ENCODE results near the gene SNAPC3. TPM values are rescaled to one million over a fixed set of nuclear protein-coding genes. Genes with fewer than 3 reads are reported as not detected.

Gene SNAPC3
- total and polyA plus RNA-seq, 2 experiments from 2014 or later, result 31.2 to 44.3 TPM

DNA sequence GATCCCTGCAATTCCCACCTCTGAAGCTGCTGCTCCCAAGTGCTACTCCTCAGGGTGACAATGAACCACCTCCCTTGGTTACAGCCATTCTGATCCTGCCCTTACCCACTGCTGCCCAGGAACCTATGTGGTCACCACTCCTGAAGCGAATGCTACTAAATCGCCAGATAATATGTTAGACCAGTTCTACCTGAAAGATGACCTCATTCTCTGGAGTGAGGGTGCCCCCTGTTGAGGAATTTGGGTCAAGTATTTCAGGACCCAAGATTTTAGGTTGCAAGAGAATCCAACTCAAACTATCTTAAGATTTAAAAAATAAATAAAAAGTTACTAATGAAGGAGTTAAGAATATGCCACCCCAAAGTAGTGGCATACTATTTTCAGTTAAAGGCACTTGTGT is 5.8 kb upstream of the SNAPC3 start:
- no peak overlapping the region for H3K27ac ChIP-seq
- H3K9ac ChIP-seq, result no peak overlapping the region
- peak; percentile 41 for DNase-seq
- no peak overlapping the region for H3K4me3 ChIP-seq
- no peaks in the 10 kb centered on the region for H3K27me3 ChIP-seq (replicated peaks; ENCODE audit: insufficient read depth)
- H2AFZ ChIP-seq, result no peak overlapping the region
- no peaks in the 10 kb centered on the region for H3K36me3 ChIP-seq (ENCODE audit: low read depth)
- no peak overlapping the region for H3K4me2 ChIP-seq (ENCODE audit: unreplicated experiment)
- H3K4me1 ChIP-seq (ENCODE audit: insufficient read depth), result peaks cover 3% of the 10 kb centered on the region; the same call in 1 of the 2 replicates
- in situ Hi-C loops (cut with MboI), result loop anchor here (10.0 kb wide), 2 partner anchors 132 to 202 kb away; no protein-coding TSS in a partner anchor
- no peaks in the 10 kb centered on the region for H3K79me2 ChIP-seq (ENCODE audit: insufficient read depth)
- no peaks in the 10 kb centered on the region for H3K9me3 ChIP-seq (ENCODE audit: low read depth)
- H3K9me2 ChIP-seq (ENCODE audit: insufficient read depth), result no peaks in the 10 kb centered on the region
- no peaks in the 10 kb centered on the region for H4K20me1 ChIP-seq (ENCODE audit: insufficient read depth)
- no peak for TF ChIP-seq EZH2phosphoT487 (IDR thresholded peaks at IDR 0.05; ENCODE audit: insufficient read depth, low read depth)
- TF ChIP-seq EZH2 (IDR thresholded peaks at IDR 0.05; ENCODE audit: insufficient read depth, poor library complexity, severe bottlenecking), result no peak
- no peaks in the 10 kb centered on the region for H3F3A ChIP-seq (ENCODE audit: insufficient read depth)
- 39 to 55% methylated on average over 2 of the region's 2 CpGs for WGBS, 2 experiments (ENCODE audit: low coverage in 1 of 2, low lambda C conversion rate in 2 of 2, missing lambda C conversion rate in 2 of 2)

- no peaks in the 10 kb centered on the region for H3K9me3 ChIP-seq (ENCODE audit: low read depth)
- no peaks in the 10 kb centered on the region for H3K27me3 ChIP-seq (replicated peaks; ENCODE audit: insufficient read depth)
- in situ Hi-C loops (cut with MboI), result loop anchor here (10.0 kb wide), 2 partner anchors 133 to 203 kb away; no protein-coding TSS in a partner anchor
- no peaks in the 10 kb centered on the region for H3K79me2 ChIP-seq (ENCODE audit: insufficient read depth)
- H3K4me1 ChIP-seq (ENCODE audit: insufficient read depth), result peaks cover 6% of the 10 kb centered on the region; the same call in 1 of the 2 replicates
- 65 to 71% methylated on average over 6 of the region's 6 CpGs for WGBS, 2 experiments (ENCODE audit: low coverage in 1 of 2, low lambda C conversion rate in 2 of 2, missing lambda C conversion rate in 2 of 2)
- no peaks in the 10 kb centered on the region for H3F3A ChIP-seq (ENCODE audit: insufficient read depth)
- H4K20me1 ChIP-seq (ENCODE audit: insufficient read depth), result no peaks in the 10 kb centered on the region
- H3K27ac ChIP-seq, result no peak overlapping the region
- no peak overlapping the region for H3K4me3 ChIP-seq
- no peaks in the 10 kb centered on the region for H3K36me3 ChIP-seq (ENCODE audit: low read depth)
- H2AFZ ChIP-seq, result no peak overlapping the region
- DNase-seq, result no peak
- TF ChIP-seq EZH2 (IDR thresholded peaks at IDR 0.05; ENCODE audit: insufficient read depth, poor library complexity, severe bottlenecking), result no peak
- no peak for TF ChIP-seq EZH2phosphoT487 (IDR thresholded peaks at IDR 0.05; ENCODE audit: insufficient read depth, low read depth)
- H3K9me2 ChIP-seq (ENCODE audit: insufficient read depth), result no peaks in the 10 kb centered on the region
- H3K4me2 ChIP-seq (ENCODE audit: unreplicated experiment), result no peak overlapping the region
- no peak overlapping the region for H3K9ac ChIP-seq
Observed at GRCh38 chr9:15417626-15418025, 5.0 kb upstream of the SNAPC3 start.

- no peak overlapping the region for H2AFZ ChIP-seq
- no peak overlapping the region for H3K9ac ChIP-seq
- H4K20me1 ChIP-seq (ENCODE audit: insufficient read depth), result 0 out of 2 replicates have a peak, but pooled peaks cover 3% of the 10 kb centered on the region
- H3K27me3 ChIP-seq (replicated peaks; ENCODE audit: insufficient read depth), result no peaks in the 10 kb centered on the region
- peaks cover 15% of the 10 kb centered on the region for H3K4me1 ChIP-seq (ENCODE audit: insufficient read depth)
- no peak for TF ChIP-seq EZH2phosphoT487 (IDR thresholded peaks at IDR 0.05; ENCODE audit: insufficient read depth, low read depth)
- no peak for TF ChIP-seq EZH2 (IDR thresholded peaks at IDR 0.05; ENCODE audit: insufficient read depth, poor library complexity, severe bottlenecking)
- H3K79me2 ChIP-seq (ENCODE audit: insufficient read depth), result peaks cover 32% of the 10 kb centered on the region
- no peak overlapping the region for H3K27ac ChIP-seq
- DNase-seq, result no peak
- 75 to 78% methylated on average over 5 of the region's 5 CpGs for WGBS, 2 experiments (ENCODE audit: low coverage in 1 of 2, low lambda C conversion rate in 2 of 2, missing lambda C conversion rate in 2 of 2)
- no peak overlapping the region for H3K4me3 ChIP-seq
- peaks cover 4% of the 10 kb centered on the region; the same call in 1 of the 2 replicates for H3K36me3 ChIP-seq (ENCODE audit: low read depth)
- H3F3A ChIP-seq (ENCODE audit: insufficient read depth), result no peaks in the 10 kb centered on the region
- H3K9me2 ChIP-seq (ENCODE audit: insufficient read depth), result no peaks in the 10 kb centered on the region
- no peaks in the 10 kb centered on the region for H3K9me3 ChIP-seq (ENCODE audit: low read depth)
- H3K4me2 ChIP-seq (ENCODE audit: unreplicated experiment), result no peak overlapping the region
- in situ Hi-C loops (cut with MboI), result no loop called here
Observed at GRCh38 chr9:15420796-15421195, 1.9 kb upstream of the SNAPC3 start.

DNA sequence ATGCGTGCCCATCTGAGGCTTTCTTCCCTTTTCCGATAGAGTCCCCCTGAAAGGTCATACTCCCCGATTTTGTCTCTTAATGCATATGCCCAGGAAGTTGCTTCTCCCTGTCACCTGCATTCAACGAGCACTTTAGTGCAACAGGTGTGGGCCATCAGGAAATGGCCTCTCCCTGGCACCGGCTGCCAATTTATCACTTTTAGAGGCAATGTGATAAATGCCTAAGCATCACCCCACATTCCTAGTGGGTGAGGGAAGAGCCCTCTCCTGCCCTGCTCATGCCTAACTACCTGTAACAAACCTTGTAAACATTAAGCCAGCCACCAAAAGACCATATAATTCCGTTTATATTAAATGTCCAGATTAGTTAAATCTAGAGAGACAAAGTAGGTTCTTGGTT is 1.1 kb upstream of the SNAPC3 start:
- H4K20me1 ChIP-seq (ENCODE audit: insufficient read depth), result peaks cover 3% of the 10 kb centered on the region; the same call in 1 of the 2 replicates
- peaks cover 15% of the 10 kb centered on the region for H3K4me1 ChIP-seq (ENCODE audit: insufficient read depth)
- peak overlapping the region; percentile 84 for H3K27ac ChIP-seq
- no peaks in the 10 kb centered on the region for H3K9me2 ChIP-seq (ENCODE audit: insufficient read depth)
- 87 to 89% methylated on average over 6 of the region's 6 CpGs for WGBS, 2 experiments (ENCODE audit: low coverage in 1 of 2, low lambda C conversion rate in 2 of 2, missing lambda C conversion rate in 2 of 2)
- H3K36me3 ChIP-seq (ENCODE audit: low read depth), result peaks cover 10% of the 10 kb centered on the region; the same call in 1 of the 2 replicates
- H3K4me3 ChIP-seq, result peak overlapping the region; percentile 95; the same call in 1 of the 2 replicates
- H3K79me2 ChIP-seq (ENCODE audit: insufficient read depth), result peaks cover 39% of the 10 kb centered on the region
- DNase-seq, result no peak
- no peaks in the 10 kb centered on the region for H3K27me3 ChIP-seq (replicated peaks; ENCODE audit: insufficient read depth)
- peak overlapping the region; percentile 94 for H3K9ac ChIP-seq
- no peak overlapping the region for H3K4me2 ChIP-seq (ENCODE audit: unreplicated experiment)
- H3K9me3 ChIP-seq (ENCODE audit: low read depth), result no peaks in the 10 kb centered on the region
- H3F3A ChIP-seq (ENCODE audit: insufficient read depth), result no peaks in the 10 kb centered on the region
- H2AFZ ChIP-seq, result peak overlapping the region; percentile 98
- TF ChIP-seq EZH2 (IDR thresholded peaks at IDR 0.05; ENCODE audit: insufficient read depth, poor library complexity, severe bottlenecking) (no peak), EZH2phosphoT487 (IDR thresholded peaks at IDR 0.05; ENCODE audit: insufficient read depth, low read depth) (no peak)
- in situ Hi-C loops (cut with MboI), result no loop called here

All from GM23248 (cell line).